HG02610 (cell line): ENCODE measurements around the gene ZNF208.
"Not testable (repeated sequence)": the region's sequence is repeated elsewhere in the genome, so short reads cannot be mapped to it uniquely, and the experiment has no call there.

Source experiments
- ATAC-seq: cut with Tn5 transposase; IDR thresholded peaks from one replicate; pipeline ENCODE4 v1.9.1; 2021; ENCODE audit warnings: mild to moderate bottlenecking, moderate library complexity; ENCODE audit not compliant: unreplicated experiment

The ZNF208 gene

GRCh38 chr19:22010437-22011143, at the start of gene ZNF208:
ZNF208 (minus strand) TSS chr19:22010943; CDS start chr19:22010794, 149 bp downstream.
- not testable (repeated sequence) for ATAC-seq

- no peak for ATAC-seq
Measured at GRCh38 chr19:22052644-22053013, 41.9 kb upstream of the ZNF208 start.

DNA sequence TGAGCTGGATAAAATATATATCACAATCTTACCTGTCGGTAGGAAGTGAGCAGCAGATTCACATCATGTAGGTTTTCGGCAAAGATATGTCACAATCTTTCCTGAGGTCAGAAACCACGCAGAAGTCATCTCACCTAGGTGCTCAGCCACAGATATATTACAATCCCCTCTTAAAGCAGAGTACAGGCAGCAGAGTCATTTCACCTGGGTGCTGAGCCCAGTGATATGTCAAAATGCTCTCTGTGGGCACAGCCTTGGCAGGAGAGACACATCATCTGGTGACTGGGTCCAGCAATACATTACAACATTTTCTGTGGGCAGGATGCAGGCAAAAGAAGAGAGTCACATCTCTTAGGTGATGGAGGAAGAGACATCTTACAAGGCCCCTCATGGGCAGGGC, 30.4 kb upstream of the ZNF208 start:
- ATAC-seq: not testable (repeated sequence)

DNA sequence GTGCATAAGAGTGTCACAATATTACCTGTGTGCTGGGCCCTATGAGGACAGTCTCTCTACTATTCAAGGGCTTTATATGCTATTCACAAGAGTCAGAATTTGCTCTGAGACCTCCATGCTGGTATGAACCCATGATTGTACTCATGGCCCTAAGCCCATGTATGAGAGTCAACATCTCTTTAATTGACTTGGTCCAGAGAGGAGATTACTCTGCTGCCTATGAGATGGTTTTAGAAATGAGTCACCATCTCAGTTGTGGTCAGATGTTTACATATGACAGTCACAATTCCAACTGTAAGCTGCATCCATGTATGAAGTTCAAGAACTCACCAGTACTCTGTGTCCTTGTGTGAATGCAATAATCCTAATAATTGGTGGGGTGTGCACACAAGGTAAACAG, 19.9 kb upstream of the ZNF208 start:
- no peak for ATAC-seq

GRCh38 chr19:22026687-22027086, 15.9 kb upstream of the ZNF208 start:
- ATAC-seq: no peak

- ATAC-seq: not testable (repeated sequence)
Measured at GRCh38 chr19:22025539-22025938, 14.8 kb upstream of the ZNF208 start.

GRCh38 chr19:21970466-21970865, 40.3 kb downstream of the ZNF208 start:
- ATAC-seq: no peak

DNA sequence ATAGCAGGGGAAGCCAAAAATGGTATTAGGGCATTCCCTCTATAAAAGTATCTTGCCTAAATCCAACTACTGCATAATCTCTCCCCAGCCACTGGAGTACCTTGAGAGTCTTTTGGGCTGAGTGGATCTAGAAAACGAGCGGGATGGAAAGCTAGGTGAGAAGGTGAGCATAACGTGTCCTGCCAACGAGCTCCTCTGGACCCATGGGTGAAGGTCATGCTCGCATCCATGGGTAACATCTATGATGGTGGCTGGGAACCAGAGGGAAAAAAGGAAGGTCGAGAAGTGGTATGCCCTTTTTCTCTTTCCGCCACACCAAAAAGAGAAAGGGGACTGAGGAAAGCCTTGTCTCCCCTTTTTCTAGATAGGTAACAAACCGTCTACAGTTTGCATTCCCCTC, 63.0 kb downstream of the ZNF208 start:
- no peak for ATAC-seq

GRCh38 chr19:21940684-21941083, 70.1 kb downstream of the ZNF208 start:
- no peak for ATAC-seq

DNA sequence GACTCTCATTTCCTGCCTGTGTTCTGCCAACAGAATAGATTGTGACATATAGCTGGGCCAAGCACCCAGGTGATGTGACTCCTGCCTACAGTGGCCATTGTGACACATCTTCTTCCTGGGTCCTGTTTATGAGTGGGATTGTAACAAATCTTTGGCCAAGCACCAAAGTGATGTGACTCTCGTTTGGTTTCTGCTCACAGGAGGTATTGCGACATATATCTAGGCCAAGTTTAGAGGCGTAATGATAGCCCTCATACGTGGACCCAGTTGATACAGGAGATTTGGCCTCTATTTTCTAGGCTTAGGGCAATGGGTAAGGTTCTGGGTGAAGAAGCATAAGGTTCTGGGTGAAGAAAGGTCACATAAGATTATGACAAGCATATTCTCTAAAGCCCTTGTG, 76.2 kb downstream of the ZNF208 start:
- ATAC-seq: no peak

DNA sequence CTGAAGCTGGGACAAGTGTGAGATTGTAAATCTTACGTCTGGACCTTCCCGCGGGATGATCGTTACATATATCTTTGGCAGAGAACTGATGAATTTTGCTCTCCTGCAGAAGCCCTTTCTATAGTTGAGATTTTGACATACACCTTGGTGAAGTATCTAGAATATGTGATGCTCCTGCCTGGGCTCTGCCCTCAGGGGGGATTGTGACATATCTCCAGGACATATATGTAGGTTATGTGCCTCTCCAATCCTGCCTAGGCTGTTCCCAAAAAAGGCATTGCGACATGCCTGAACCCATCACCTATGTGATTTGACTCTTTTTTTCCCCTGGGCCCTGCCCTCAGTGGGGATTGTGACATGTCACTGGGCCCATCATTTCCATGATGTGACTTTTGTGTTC, 76.6 kb downstream of the ZNF208 start:
- ATAC-seq: no peak

DNA sequence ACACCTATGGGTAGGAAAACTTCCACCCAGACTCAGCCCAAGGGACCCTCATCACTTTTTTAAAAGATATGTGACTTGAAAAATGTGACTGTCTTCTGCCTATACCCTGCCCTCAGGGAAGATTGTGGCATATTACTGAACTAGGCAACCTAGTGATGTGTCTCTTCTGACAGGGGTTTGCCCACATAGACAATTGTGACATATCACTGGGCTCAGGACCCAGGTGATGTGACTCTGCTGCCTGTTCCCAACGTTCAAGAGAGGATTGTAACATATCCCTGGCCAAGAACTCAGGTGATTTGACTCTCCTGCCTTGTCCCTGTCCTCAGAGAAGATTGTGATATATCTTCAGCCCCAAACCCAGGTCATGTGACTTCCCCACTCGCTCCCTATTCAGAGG, 88.5 kb downstream of the ZNF208 start:
- no peak for ATAC-seq

- no peak for ATAC-seq
Measured at GRCh38 chr19:21921691-21922180, 89.0 kb downstream of the ZNF208 start.

DNA sequence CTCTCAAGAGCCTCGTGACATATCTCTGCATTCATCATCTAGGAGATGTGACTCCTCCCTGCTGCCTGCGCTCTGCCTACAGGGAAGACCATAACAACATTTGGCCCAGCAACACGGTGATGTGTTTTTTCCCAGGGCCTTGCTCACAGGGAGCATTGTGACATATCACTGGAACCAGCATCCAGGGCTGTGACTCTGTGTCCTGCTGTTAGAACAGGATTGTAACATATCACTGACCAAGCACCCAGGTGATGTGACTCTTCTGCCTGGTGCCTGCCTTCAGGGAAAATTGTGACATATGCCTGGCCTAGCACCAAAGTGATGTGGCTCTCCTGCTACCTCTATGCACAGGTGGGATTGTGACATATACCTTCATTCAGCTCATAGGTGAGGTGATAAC, 95.3 kb downstream of the ZNF208 start:
- ATAC-seq: no peak

- no peak for ATAC-seq
Measured at GRCh38 chr19:21912654-21913053, 98.1 kb downstream of the ZNF208 start.

DNA sequence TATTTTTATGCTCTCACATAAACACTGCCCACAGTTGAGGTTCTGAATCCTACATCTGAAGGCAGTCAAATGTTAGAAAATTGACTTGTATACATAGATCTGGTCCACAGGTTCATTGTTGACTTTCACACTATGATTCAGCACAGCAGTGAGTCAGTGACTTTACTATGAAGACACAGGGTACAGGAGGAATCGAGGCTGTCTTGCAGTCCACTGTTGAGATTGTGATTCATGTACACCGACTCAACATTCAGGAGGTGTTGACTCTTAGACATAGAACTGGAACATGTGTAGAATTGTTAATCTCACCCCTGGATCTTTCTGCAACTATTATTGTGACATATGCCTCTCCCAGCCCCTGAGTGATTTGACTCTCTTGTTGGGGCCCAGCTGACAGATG, 100.4 kb downstream of the ZNF208 start:
- ATAC-seq: no peak

- ATAC-seq: no peak
Measured at GRCh38 chr19:21908066-21908465, 102.7 kb downstream of the ZNF208 start.

- no peak for ATAC-seq
Measured at GRCh38 chr19:21907516-21907915, 103.2 kb downstream of the ZNF208 start.

DNA sequence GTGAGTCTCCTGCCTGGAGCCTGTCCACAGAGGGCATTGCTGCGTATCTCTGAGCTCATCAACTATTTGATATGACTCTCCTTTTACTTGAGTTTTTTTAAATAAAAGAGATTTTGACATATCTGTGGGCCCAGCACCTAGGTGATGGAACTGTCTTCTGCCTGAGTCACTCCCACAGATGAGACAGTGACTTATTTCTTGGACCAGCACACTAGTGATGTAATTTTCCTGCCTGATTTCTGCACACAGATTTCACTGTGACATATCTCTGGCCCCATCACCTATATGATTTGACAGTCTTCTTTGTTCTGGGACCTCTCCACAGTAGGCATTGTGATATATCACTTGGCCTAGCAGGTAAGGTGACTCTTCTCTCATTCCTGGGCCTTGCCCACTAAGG, 108.2 kb downstream of the ZNF208 start:
- no peak for ATAC-seq

GRCh38 chr19:21901861-21902260, 108.9 kb downstream of the ZNF208 start:
- ATAC-seq: no peak

DNA sequence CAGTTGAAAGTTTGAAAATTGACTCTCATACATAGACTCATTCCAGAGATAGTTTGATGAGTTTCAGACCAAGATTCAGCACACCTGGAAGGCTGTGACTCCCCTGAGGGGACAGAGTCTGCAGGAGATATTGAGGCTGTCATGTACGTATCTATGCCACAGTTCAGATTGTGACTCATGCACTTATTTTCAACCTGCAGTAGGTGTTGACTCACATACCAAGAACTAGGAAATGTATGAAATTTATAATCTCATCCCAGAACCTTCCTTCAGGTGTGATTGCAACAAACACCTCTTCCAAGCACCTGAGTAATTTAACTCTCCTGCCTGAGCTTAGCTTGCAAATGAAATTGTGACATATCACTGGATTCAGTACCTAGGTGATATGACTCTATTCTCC, 110.3 kb downstream of the ZNF208 start:
- no peak for ATAC-seq

DNA sequence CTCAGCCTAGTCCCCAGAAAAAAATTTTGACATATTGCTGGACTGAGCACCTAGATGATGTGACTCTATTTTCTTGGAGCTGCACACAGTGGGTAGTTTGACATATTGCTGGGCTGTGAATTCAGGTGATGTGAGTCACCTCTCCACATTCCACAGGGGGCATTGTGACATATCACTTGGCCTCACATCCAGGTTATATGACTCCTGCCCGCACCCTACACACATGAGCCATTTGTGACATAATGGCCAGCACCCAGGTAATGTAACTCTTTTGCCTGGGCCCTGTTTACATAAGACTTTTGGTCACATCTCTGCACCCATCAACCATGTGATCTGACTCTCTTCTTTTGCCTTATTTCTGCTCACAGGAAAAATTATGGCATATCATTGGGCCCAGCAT, 119.7 kb downstream of the ZNF208 start:
- no peak for ATAC-seq

GRCh38 chr19:21890017-21890416, 120.7 kb downstream of the ZNF208 start:
- not testable (repeated sequence) for ATAC-seq
